IMR-90 (cell line): Measurements from ENCODE around the gene POLD1.

Experiments
- BHLHE40 ChIP-seq: fragments of 150-350 bp; IDR thresholded peaks from 2 replicates; pipeline ENCODE4 v1.6.1; 2016; ENCODE audit warnings: mild to moderate bottlenecking, low read depth, low read length
- CTCF ChIP-seq: conservative IDR thresholded peaks from 2 replicates; pipeline ENCODE4 v1.5.1; 2012; ENCODE audit warnings: mild to moderate bottlenecking, low read depth, low read length, improper control_type of control experiment
- POLR2A ChIP-seq: IDR thresholded peaks from 2 replicates; pipeline ENCODE4 v1.6.1; 2012; ENCODE audit warnings: mild to moderate bottlenecking, low read depth, low read length
- RAD21 ChIP-seq: IDR thresholded peaks from 2 replicates; pipeline ENCODE4 v1.6.1; 2012; ENCODE audit warnings: low read length, improper control_type of control experiment

- 0 out of 2 replicates have a peak, but pooled peaks have one; percentile 13 for TF ChIP-seq CTCF
- TF ChIP-seq BHLHE40, result no peak
- no peak for TF ChIP-seq POLR2A
- no peak for TF ChIP-seq RAD21
These were observed 82.0 kb downstream of the POLD1 start for GRCh38 chr19:50465986-50466705.
